Activated T-cell treated with anti-CD3 and anti-CD28 coated beads for 4 hours (primary cell): Measurements from ENCODE around the gene SMOC1.

Source experiments
- DNase-seq: peaks from one replicate; pipeline ENCODE4 v3.0.0-alpha.2; 2020

Gene SMOC1

DNA sequence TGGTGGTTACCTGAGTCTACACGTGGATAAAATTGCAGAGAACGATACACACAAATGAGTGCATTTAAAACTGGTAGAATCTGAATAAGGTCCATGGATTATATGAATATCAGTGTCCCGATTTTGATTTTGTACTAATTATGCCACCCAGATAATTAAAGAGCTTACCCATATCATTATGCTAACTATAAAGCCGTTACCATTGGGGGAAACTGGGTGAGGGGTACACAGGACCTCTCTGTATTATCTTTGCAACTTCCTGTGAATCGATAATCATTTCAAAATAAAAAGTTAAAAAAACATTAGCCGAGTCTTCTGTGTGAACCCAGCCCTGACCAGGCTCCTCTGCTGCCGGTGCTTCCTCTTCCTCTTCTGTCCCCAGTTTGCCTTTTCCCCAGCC lies 107.1 kb downstream of the SMOC1 start:
- DNase-seq, result no peak

GRCh38 chr14:69987406-69988121 lies 108.3 kb downstream of the SMOC1 start:
- DNase-seq, result no peak

DNA sequence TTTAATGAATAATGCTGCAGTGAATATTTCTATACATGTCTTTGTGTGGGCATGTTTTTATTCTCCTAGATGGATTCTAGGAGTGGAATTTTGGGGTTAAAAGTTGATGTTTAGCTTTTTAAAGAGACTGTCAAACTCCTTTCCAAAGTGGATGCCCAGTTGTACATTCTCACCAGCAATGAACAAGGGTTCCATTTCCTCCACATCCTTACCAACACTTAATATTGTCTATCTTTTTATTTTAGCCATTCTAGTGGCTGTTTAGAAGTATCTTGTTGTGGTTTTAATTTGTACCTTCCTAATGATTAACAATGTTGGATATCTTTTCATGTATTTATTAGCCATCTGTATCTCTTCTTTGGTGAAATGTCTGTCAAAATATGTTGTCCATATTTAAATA lies 109.8 kb downstream of the SMOC1 start:
- DNase-seq, result no peak

DNA sequence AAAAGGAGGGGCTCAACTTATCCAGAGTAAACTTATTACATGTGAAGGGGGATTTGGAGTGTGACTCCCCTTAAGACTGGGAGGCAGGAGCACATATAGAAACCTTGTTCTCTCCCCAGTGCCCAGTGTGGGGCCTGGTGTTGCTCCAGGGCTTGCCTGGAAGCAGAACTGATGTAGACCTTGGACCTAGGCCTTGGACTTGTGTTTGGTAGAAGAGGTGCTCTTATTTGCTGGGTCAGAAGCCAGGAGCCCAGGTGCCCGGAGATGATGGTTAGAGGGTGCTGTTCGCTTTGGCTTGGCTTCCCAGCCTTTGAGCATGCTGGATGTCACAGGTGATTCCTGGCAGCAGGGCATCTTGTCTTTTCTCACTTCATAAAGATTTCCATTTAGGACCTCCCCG lies 110.4 kb downstream of the SMOC1 start:
- DNase-seq, result no peak

GRCh38 chr14:69990323-69990722 lies 111.1 kb downstream of the SMOC1 start:
- DNase-seq, result no peak

DNA sequence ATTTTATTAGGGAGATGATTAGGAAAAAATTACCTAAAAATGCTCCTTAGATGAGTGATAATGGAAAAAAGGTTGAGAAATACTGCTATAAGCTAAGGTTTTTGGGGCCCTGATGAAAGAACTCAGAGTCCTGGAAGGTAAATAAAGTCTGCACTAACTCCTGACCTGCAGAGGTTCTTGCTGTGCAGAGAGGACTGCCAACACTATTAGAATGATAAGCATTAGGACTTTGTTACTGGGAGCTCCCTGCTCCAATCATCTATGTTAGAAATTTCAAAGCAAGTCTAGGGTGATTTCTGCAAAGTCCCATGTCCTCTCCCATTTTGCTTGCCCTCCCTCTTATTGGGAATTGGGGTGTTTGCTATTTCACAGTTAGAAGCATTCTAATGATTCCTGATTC lies 112.2 kb downstream of the SMOC1 start:
- no peak for DNase-seq

DNA sequence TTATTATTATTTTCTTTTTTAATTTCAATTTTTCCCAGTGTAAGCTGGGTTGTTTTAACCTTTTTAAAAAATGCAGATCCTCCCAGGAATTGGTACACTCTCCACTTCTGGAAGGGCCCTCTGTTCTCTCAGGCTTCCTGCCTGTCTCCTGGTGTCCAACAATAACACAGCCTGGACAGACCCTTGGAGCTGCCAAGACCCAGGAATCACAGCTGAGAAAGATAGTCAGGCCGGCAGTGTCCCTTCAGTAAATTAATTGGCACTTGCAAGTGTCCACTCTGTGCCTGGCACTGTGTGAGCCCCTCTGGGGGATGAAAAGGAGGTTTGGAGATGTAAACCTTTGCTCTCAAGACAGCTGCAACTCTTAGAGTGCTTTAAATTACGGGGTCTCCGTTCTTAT lies 113.3 kb downstream of the SMOC1 start:
- no peak for DNase-seq

DNA sequence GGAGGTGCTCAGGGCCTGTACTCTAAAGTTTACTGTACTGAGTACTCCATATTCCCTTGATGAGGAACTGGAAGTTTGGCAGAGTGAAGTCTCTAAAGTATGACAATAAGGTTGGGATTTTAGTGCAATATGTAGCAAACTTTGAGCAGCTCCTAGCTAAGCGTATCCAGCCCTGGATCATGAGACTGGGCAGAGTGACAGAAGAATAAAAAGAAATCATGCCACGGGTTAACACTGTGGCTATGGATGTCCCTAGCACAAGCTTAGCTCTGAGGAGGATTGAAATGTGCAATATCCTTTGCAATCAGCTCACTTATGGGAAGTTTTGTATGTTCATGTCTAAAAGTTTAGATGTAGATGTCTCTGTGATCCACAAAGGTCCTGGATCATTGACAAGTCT lies 114.1 kb downstream of the SMOC1 start:
- no peak for DNase-seq

GRCh38 chr14:69994002-69994401 lies 114.8 kb downstream of the SMOC1 start:
- DNase-seq, result no peak

- no peak for DNase-seq
Measured at GRCh38 chr14:69996216-69996615, 117.0 kb downstream of the SMOC1 start.

- no peak for DNase-seq
Measured at GRCh38 chr14:69997849-69998248, 118.6 kb downstream of the SMOC1 start.

DNA sequence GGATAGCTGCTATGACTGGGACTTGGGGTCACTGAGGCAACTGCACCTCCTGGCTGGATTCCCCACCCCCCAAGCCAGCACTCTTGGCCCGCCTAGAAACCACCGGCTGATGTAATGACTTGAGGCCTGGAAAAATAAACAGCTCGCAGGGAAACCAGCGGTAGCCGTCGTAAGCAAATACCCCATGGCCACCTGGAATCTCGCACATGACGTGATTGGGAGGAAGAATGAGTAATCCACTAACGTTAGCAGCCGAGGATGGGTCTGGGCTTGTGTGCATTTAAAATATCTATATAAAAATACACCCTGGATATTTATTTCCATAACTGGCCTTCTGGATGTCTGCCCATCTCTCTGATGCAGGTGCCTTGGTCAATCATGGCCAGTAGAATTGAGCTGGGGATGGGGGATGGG lies 120.1 kb downstream of the SMOC1 start:
- no peak for DNase-seq

DNA sequence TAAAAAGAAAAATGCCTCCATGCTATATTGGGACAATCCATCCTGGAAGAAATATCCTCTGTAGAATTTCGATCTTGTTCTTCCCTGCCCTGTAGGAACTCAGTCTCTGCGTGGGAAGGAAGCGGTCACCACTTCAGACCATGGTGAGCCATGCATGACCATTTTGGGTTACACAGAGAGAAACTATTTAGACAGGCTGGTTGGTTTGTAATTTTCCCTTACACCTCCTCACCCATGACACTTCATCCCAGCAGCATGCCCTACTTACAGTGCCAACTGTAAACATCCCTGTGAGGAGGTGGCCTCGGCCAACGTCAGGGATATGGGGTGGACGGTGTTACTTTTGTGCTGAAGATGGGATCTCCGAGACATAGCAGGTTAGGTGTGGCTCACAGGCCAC lies 121.4 kb downstream of the SMOC1 start:
- no peak for DNase-seq

DNA sequence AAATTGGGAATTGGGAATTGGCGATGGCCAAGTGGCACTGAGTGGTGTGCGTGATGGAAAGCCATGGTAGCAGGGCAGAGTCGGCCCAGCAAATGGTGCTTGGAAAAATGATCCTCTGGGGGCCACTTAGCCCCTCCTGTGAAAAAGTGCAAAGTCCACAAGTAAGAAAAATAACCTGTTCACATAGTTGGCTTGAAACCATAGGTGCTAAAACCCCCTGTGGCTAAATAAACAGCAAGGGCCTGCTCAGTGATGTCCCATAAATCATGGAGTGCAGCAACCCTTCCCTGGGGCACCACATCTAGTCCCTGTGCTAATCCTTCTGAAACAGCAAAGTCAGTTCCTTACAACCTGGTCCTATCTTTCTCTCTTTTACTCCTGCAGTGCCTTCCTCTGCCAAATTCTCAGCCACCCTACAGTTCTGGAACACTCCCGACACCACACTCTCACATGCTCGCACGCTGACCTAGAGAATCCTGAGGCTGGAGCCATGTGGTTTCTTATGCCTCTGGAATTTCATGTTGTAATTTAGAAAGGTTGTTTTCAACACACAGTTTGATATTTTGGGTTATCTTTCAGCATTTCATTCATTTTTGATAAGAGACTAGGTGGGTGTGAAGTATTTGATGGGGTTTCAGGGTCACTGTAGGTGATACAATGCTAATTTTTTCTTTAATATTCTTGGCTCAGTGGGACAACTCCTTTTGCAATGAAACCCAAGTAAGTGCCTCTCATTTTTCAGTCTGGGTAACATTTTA lies 123.6 kb downstream of the SMOC1 start:
- DNase-seq, result no peak

DNA sequence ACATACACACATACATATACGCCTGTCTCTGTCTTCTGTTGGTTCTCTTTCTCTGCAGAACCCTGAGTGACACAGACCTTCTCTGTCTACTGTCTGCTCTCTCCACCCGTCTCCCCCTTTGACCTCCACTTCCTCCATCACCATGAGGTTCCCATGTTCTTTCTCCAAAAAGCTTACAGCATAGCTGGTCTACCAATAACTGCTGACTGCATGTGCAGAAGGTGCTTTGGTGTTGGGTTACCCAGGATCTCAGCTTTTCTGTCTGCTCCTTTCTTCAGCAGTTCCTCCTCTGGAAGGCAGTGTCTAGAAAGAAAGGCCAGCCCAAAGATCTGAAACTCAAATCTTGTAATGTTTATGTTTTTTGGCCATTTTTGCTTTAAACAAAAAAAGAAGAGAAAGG lies 125.6 kb downstream of the SMOC1 start:
- DNase-seq, result no peak

DNA sequence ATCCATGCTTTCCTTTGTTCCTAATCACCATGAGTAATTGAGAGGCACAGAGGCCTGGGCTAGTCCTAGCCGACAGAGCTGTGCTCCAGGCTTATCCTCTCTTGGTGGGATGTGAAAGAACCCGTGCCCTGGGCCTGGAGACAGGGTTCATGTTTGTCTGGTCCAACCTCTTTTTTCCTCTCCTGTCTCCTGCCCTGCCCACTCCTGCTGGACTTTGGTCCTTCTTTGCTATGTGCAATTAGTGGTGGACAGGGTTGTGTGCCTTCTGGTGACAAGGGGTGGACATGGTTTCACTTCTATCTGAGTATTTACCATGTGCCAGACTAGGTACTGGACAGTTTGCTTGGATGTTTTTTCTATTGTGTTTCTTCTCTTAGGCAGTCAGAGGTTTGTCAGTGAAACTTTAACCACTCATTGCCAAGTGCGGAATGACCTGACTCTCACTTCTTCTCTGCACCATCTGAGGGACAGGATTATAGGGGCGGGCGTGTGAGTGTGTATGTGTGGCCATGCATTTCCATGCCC lies 126.1 kb downstream of the SMOC1 start:
- no peak for DNase-seq

- no peak for DNase-seq
Measured at GRCh38 chr14:70006699-70007098, 127.5 kb downstream of the SMOC1 start.

- DNase-seq, result no peak
Measured at GRCh38 chr14:70008284-70009262, 129.4 kb downstream of the SMOC1 start.

DNA sequence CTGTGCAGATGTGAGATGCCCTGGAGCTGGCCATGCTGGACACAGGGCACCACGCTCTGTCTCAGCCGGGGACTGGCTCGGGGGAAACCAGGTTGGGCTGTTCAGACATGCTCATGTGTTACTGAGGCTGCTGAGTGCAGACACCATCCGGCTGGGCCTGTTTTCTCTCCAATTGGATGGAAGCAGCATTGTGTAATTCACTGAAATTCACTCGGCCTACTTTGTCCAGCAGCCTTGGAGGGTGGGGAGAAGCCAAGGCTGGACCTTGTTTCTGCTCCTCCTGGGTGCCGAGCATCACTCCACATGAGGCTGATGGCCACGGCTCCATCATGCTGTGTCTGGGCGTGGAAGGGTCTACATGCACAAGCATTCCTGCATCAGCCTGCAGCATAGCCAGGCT lies 130.7 kb downstream of the SMOC1 start:
- no peak for DNase-seq

DNA sequence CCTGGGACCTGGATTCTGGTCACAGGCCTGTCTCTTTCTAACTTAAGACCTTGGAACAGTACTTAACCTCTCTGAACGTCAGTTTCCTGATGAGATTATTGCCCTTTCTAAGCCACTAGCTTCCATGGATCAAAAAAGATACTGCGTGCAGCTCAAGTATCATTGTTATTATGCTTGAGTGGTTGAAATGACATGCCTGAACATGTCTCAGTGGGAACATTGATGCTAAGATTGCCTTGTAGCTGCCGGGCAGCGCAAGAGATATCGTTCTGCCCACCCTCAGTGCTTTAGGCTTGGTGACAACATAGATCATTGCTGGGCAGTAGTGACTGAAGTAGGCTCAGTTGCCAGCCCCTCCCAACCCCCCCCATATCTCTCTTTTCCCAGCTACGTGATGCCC lies 131.9 kb downstream of the SMOC1 start:
- no peak for DNase-seq

GRCh38 chr14:70011708-70012107 lies 132.5 kb downstream of the SMOC1 start:
- DNase-seq, result no peak

DNA sequence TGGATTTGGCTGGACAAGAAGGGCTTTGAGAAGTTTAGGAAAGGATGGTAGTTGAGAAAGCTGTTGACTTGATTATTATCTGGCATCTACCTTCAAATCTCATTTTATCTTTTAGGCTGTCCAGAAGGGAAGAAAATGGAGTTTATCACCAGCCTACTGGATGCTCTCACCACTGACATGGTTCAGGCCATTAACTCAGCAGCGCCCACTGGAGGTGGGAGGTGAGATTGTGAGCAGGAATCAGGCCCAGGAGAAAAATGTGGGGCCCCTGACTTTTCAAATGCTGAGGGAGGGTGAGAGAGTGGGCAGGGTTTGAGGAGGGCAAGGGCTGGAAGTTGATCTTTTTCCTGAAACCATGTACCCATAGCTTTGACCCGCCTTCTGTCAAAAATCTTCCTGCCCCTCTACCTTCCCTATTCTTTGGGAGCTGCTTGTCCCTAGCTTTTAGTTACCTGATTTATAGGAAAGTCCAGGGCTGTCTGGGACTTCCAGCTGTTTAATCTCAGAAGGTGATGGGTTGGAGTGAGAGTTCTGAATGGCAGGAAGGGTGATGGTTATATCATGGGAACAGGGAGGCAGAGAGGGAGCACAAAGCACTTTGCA lies 134.2 kb downstream of the SMOC1 start:
- DNase-seq, result no peak
